ENCODE data around the gene FLOT1. TPM values are rescaled to one million over a fixed set of nuclear protein-coding genes. Genes with fewer than 3 reads are reported as not detected.
A peak's percentile ranks its signal among the peaks of the same experiment; 100 is the strongest.

Gene FLOT1
- total and polyA plus RNA-seq, 2 of the 13 experiments (the other 11 are each of a cell fraction or from before 2014, with no cell fraction given), result 82.3 to 130 TPM

GRCh38 chr6:30720738-30721197, 21.7 kb downstream of the FLOT1 start (continued):
- TF ChIP-seq ARID2 (CRISPR knock-in tag; IDR thresholded peaks at IDR 0.05; ENCODE audit: borderline replicate concordance) (peak; percentile 10; the same call in 1 of the 2 replicates), TAF15 (IDR thresholded peaks at IDR 0.05; ENCODE audit: low read depth, low read length, poor library complexity, severe bottlenecking) (peak; percentile 76), MEIS1 (CRISPR knock-in tag; IDR thresholded peaks at IDR 0.05; ENCODE audit: borderline replicate concordance) (peak; percentile 53; the same call in 1 of the 2 replicates), WIZ (CRISPR knock-in tag; IDR thresholded peaks at IDR 0.05) (0 out of 2 replicates have a peak, but pooled peaks have one; percentile 49), ZNF746 (CRISPR knock-in tag; IDR thresholded peaks at IDR 0.05) (no peak; the same call in 1 of the 2 replicates), PHF21A (CRISPR knock-in tag; IDR thresholded peaks at IDR 0.05) (peak; percentile 57), ZFP91 (CRISPR knock-in tag; IDR thresholded peaks at IDR 0.05; ENCODE audit: borderline replicate concordance) (no peak; the same call in 1 of the 2 replicates), ZNF3 (CRISPR knock-in tag; IDR thresholded peaks at IDR 0.05) (peak; percentile 40; the same call in 1 of the 2 replicates), STAT5B (CRISPR knock-in tag; IDR thresholded peaks at IDR 0.05) (no peak), BATF2 (CRISPR knock-in tag; IDR thresholded peaks at IDR 0.05) (0 out of 2 replicates have a peak, but pooled peaks have one; percentile 68), THRA (CRISPR knock-in tag; IDR thresholded peaks at IDR 0.05; ENCODE audit: borderline replicate concordance) (no peak; the same call in 1 of the 2 replicates), ETS1 (CRISPR knock-in tag; IDR thresholded peaks at IDR 0.05) (0 out of 2 replicates have a peak, but pooled peaks have one; percentile 51), MTF2 (CRISPR knock-in tag; IDR thresholded peaks at IDR 0.05; ENCODE audit: borderline replicate concordance) (no peak), ZNF510 (CRISPR knock-in tag; IDR thresholded peaks at IDR 0.05; ENCODE audit: low read depth) (peak; percentile 36; the same call in 1 of the 2 replicates), MYC (CRISPR knock-in tag; IDR thresholded peaks at IDR 0.05; ENCODE audit: borderline replicate concordance) (peak; percentile 25; the same call in 1 of the 2 replicates), MAX (IDR thresholded peaks at IDR 0.05) (peak; percentile 56; the same call in 1 of the 2 replicates), HNRNPL (IDR thresholded peaks at IDR 0.05; ENCODE audit: low read depth, low read length) (peak; percentile 61; the same call in 1 of the 2 replicates), PLSCR1 (CRISPR knock-in tag; IDR thresholded peaks at IDR 0.05; ENCODE audit: borderline replicate concordance) (0 out of 2 replicates have a peak, but pooled peaks have one; percentile 40), STAT6 (CRISPR knock-in tag; IDR thresholded peaks at IDR 0.05; ENCODE audit: borderline replicate concordance) (peak; percentile 37; the same call in 1 of the 2 replicates)
